WTC11 (cell line): ENCODE results near the gene TDRD1. TPM values are rescaled to one million over a fixed set of nuclear protein-coding genes. Genes with fewer than 3 reads are reported as not detected.

Experiments used
- ATAC-seq: fragments of 200-7000 bp; cut with Tn5 transposase; 2 replicates; pipeline ENCODE4 v1.10.0; 2021; ENCODE audit warnings: mild to moderate bottlenecking, moderate library complexity
- CTCF ChIA-PET: fragments of 300-600 bp; sonication (Branson Sonifier 250); formaldehyde crosslinking; loops from one replicate; lab custom pipeline; 2021; ENCODE audit warnings: antibody characterized with exemption; lab: Charles Lee
- POLR2A ChIA-PET: fragments of 350-600 bp; sonication (Branson Sonifier 250); formaldehyde crosslinking; loops from one replicate; lab custom pipeline; 2021; ENCODE audit warnings: antibody characterized with exemption; lab: Charles Lee
- DNase-seq: peaks from one replicate; pipeline ENCODE4 v3.0.0; 2021; ENCODE audit warnings: low spot score
- H3K27ac Mint-ChIP-seq: 2 replicates; pipeline ENCODE4 v1.8.0; 2021; ENCODE audit warnings: mixed read lengths
- H3K27me3 Mint-ChIP-seq: 2 replicates; pipeline ENCODE4 v1.8.0; 2021; ENCODE audit warnings: low read depth, mild to moderate bottlenecking, moderate library complexity, mixed read lengths
- H3K36me3 Mint-ChIP-seq: 2 replicates; pipeline ENCODE4 v1.8.0; 2021; ENCODE audit warnings: mixed read lengths
- H3K4me1 Mint-ChIP-seq: 2 replicates; pipeline ENCODE4 v1.8.0; 2022; ENCODE audit warnings: mixed read lengths
- H3K4me3 Mint-ChIP-seq: 2 replicates; pipeline ENCODE4 v1.8.0; 2021; ENCODE audit warnings: mild to moderate bottlenecking, moderate library complexity, mixed read lengths
- H3K9me3 Mint-ChIP-seq: 2 replicates; pipeline ENCODE4 v1.8.0; 2021; ENCODE audit warnings: mixed read lengths
- ATF3 ChIP-seq: sonication (generic); formaldehyde crosslinking; conservative IDR thresholded peaks from 2 replicates; pipeline ENCODE4 v1.8.1; 2022; ENCODE audit warnings: mild to moderate bottlenecking, missing genetic modification reagents
- E2F1 ChIP-seq: sonication (generic); formaldehyde crosslinking; IDR thresholded peaks from 2 replicates; pipeline ENCODE4 v1.8.0; 2022; ENCODE audit warnings: mild to moderate bottlenecking, missing genetic modification reagents
- E2F5 ChIP-seq: sonication (generic); formaldehyde crosslinking; IDR thresholded peaks from 2 replicates; pipeline ENCODE4 v1.8.1; 2022; ENCODE audit warnings: mild to moderate bottlenecking, moderate library complexity, missing genetic modification reagents
- ESRRA ChIP-seq: sonication (generic); formaldehyde crosslinking; IDR thresholded peaks from 2 replicates; pipeline ENCODE4 v1.8.1; 2022; ENCODE audit warnings: mild to moderate bottlenecking, missing genetic modification reagents, borderline replicate concordance
- FOXP4 ChIP-seq: sonication (generic); formaldehyde crosslinking; IDR thresholded peaks from 2 replicates; pipeline ENCODE4 v1.8.0; 2022; ENCODE audit warnings: mild to moderate bottlenecking, missing genetic modification reagents
- GABPB1 ChIP-seq: sonication (generic); formaldehyde crosslinking; IDR thresholded peaks from 2 replicates; pipeline ENCODE4 v1.8.1; 2023; ENCODE audit warnings: mild to moderate bottlenecking, missing genetic modification reagents
- HMGXB4 ChIP-seq: sonication (generic); formaldehyde crosslinking; IDR thresholded peaks from 2 replicates; pipeline ENCODE4 v1.8.1; 2023; ENCODE audit warnings: mild to moderate bottlenecking, moderate library complexity, missing genetic modification reagents
- IRF1 ChIP-seq: sonication (generic); formaldehyde crosslinking; IDR thresholded peaks from 2 replicates; pipeline ENCODE4 v1.8.0; 2023; ENCODE audit warnings: missing genetic modification reagents
- JAZF1 ChIP-seq: fragments of 250-450 bp; sonication (Bioruptor Pico); IDR thresholded peaks from 2 replicates; pipeline ENCODE4 v1.9.0; 2021; ENCODE audit warnings: moderate library complexity, mild to moderate bottlenecking, inconsistent platforms
- MLX ChIP-seq: sonication (generic); formaldehyde crosslinking; IDR thresholded peaks from 2 replicates; pipeline ENCODE4 v1.8.1; 2023; ENCODE audit warnings: mild to moderate bottlenecking, missing genetic modification reagents, moderate library complexity
- NFE2L1 ChIP-seq: sonication (generic); formaldehyde crosslinking; IDR thresholded peaks from 2 replicates; pipeline ENCODE4 v1.8.1; 2023; ENCODE audit warnings: missing genetic modification reagents
- PRDM15 ChIP-seq: sonication (generic); formaldehyde crosslinking; IDR thresholded peaks from 2 replicates; pipeline ENCODE4 v1.8.0; 2022; ENCODE audit warnings: missing genetic modification reagents
- PREB ChIP-seq: sonication (generic); formaldehyde crosslinking; IDR thresholded peaks from 2 replicates; pipeline ENCODE4 v1.8.1; 2022; ENCODE audit warnings: mild to moderate bottlenecking, missing genetic modification reagents, moderate library complexity, borderline replicate concordance
- TEAD1 ChIP-seq: sonication (generic); formaldehyde crosslinking; IDR thresholded peaks from 2 replicates; pipeline ENCODE4 v1.8.0; 2022; ENCODE audit warnings: mild to moderate bottlenecking, missing genetic modification reagents
- ZNF232 ChIP-seq: sonication (generic); formaldehyde crosslinking; IDR thresholded peaks from 2 replicates; pipeline ENCODE4 v1.8.0; 2022; ENCODE audit warnings: mild to moderate bottlenecking, missing genetic modification reagents
- ZNF317 ChIP-seq: sonication (generic); formaldehyde crosslinking; IDR thresholded peaks from 2 replicates; pipeline ENCODE4 v1.8.1; 2023; ENCODE audit warnings: low read depth, mild to moderate bottlenecking, moderate library complexity, missing genetic modification reagents, borderline replicate concordance
- ZNF512 ChIP-seq: sonication (generic); formaldehyde crosslinking; IDR thresholded peaks from 2 replicates; pipeline ENCODE4 v1.8.1; 2022; ENCODE audit warnings: missing genetic modification reagents, borderline replicate concordance
- total RNA-seq: library from RNA; stranded (reverse); gene quantifications from 3 replicates; pipeline ENCODE4 v1.2.3, GENCODE V29; 2021

TDRD1 gene
- total RNA-seq, 1 experiment from 2014 or later: 0.70 TPM

- TF ChIP-seq PREB (CRISPR knock-in tag): no peak
- TF ChIP-seq, all 79 proteins: peak for 0
Observed at GRCh38 chr10:114271075-114271778, 92.1 kb downstream of the TDRD1 start (continued).

- CTCF ChIA-PET: interaction anchor here (1.9 kb wide), 1 partner anchor 32 kb away, joined by 6 read pairs; no protein-coding TSS in a partner anchor
- no peak for DNase-seq
- TF ChIP-seq NFE2L1 (CRISPR knock-in tag) (no peak), E2F5 (CRISPR knock-in tag) (no peak), ESRRA (CRISPR knock-in tag) (no peak), JAZF1 (CRISPR knock-in tag) (no peak), GABPB1 (CRISPR knock-in tag) (no peak), IRF1 (CRISPR knock-in tag) (no peak), ZNF317 (CRISPR knock-in tag) (no peak), TEAD1 (CRISPR knock-in tag) (no peak)
- TF ChIP-seq, all 79 proteins: peak for 0
- H3K36me3 Mint-ChIP-seq: no peaks in the 10 kb centered on the region
- no peak overlapping the region for H3K4me3 Mint-ChIP-seq
- H3K27me3 Mint-ChIP-seq: no peaks in the 10 kb centered on the region
- ATAC-seq: no peak
- POLR2A ChIA-PET: no interaction called here
- H3K4me1 Mint-ChIP-seq: 0 out of 2 replicates have a peak, but pooled peaks cover 1% of the 10 kb centered on the region
- H3K9me3 Mint-ChIP-seq: no peaks in the 10 kb centered on the region
- no peak overlapping the region for H3K27ac Mint-ChIP-seq
Observed at GRCh38 chr10:114271779-114272167, 92.6 kb downstream of the TDRD1 start.

- DNase-seq (no peak), ATAC-seq (no peak)
- H3K36me3 Mint-ChIP-seq: no peaks in the 10 kb centered on the region
- ChIA-PET CTCF (interaction anchor here (1.3 to 1.9 kb wide), 3 partner anchors 32 to 186 kb away, joined by 3 to 6 read pairs (median 6); no protein-coding TSS in a partner anchor), POLR2A (interaction anchor here (1.1 kb wide), 1 partner anchor 21 kb away, joined by 3 read pairs; no protein-coding TSS in a partner anchor)
- H3K4me1 Mint-ChIP-seq: no peaks in the 10 kb centered on the region
- H3K9me3 Mint-ChIP-seq: no peaks in the 10 kb centered on the region
- no peaks in the 10 kb centered on the region for H3K27me3 Mint-ChIP-seq
- H3K27ac Mint-ChIP-seq: no peak overlapping the region
- no peak overlapping the region for H3K4me3 Mint-ChIP-seq
- TF ChIP-seq ZNF512 (CRISPR knock-in tag): no peak
- TF ChIP-seq ZNF232 (CRISPR knock-in tag): no peak
- no peak for TF ChIP-seq FOXP4 (CRISPR knock-in tag)
- TF ChIP-seq E2F1 (CRISPR knock-in tag): no peak
- TF ChIP-seq MLX (CRISPR knock-in tag): no peak
- no peak for TF ChIP-seq PRDM15 (CRISPR knock-in tag)
- TF ChIP-seq ATF3 (CRISPR knock-in tag): no peak
- no peak for TF ChIP-seq HMGXB4 (CRISPR knock-in tag)
Observed at GRCh38 chr10:114272696-114273095, 93.5 kb downstream of the TDRD1 start.
